Gastrocnemius medialis (tissue), 4 donors: ENCODE data around the gene NECTIN1. TPM values are rescaled to one million over a fixed set of nuclear protein-coding genes. Genes with fewer than 3 reads are reported as not detected.

ENCODE experiments used
- ATAC-seq, 2 donors: fragments of 150-250 bp; one replicate each; pipeline ENCODE4 v1.9.1; 2016
- DNase-seq, 2 donors: peaks; one replicate each; pipeline ENCODE4 v3.0.0-alpha.2; 2019
- H3K27ac ChIP-seq, 4 donors: fragments of 200-600 bp; sonication (generic); 1 replicate in 1 of 4; 2 replicates in 3 of 4; pipeline ENCODE4 v1.5.1; 2016 to 2018; ENCODE audit warnings: mild to moderate bottlenecking in 2 of 4, moderate library complexity in 1 of 4
- H3K27me3 ChIP-seq, 3 donors: fragments of 200-600 bp; sonication (generic) in 2 of 3; 1 replicate in 1 of 3; 2 replicates in 2 of 3; pipeline versions ENCODE4 v1.5.1 to v1.6.0; 2016 to 2019; ENCODE audit warnings: mild to moderate bottlenecking in 1 of 3, moderate library complexity in 1 of 3
- H3K36me3 ChIP-seq, 2 donors: fragments of 200-600 bp; sonication (generic) in 1 of 2; one replicate each; pipeline ENCODE4 v1.5.1; 2017 to 2018
- H3K4me1 ChIP-seq, 2 donors: fragments of 200-600 bp; sonication (generic) in 1 of 2; one replicate each; pipeline ENCODE4 v1.5.1; 2016 to 2017; ENCODE audit warnings: mild to moderate bottlenecking in 2 of 2
- H3K4me3 ChIP-seq, 4 donors: fragments of 200-600 bp; sonication (generic) in 3 of 4; 1 replicate in 1 of 4; 2 replicates in 3 of 4; pipeline ENCODE4 v1.5.1; 2016 to 2019; ENCODE audit warnings: mild to moderate bottlenecking in 2 of 4
- H3K9me3 ChIP-seq, 3 donors: fragments of 200-600 bp; sonication (generic) in 2 of 3; 1 replicate in 1 of 3; 2 replicates in 2 of 3; pipeline ENCODE4 v1.5.1; 2016 to 2019
- POLR2A ChIP-seq, 2 donors: fragments of 450-650 bp; IDR thresholded peaks; one replicate each; pipeline ENCODE4 v1.6.1; 2017; ENCODE audit warnings: antibody characterized with exemption in 2 of 2, mild to moderate bottlenecking in 2 of 2, moderate library complexity in 2 of 2
- in situ Hi-C, 4 donors: fragments of 200-750 bp; cut with MboI; loops; one replicate each; pipeline versions ENCODE4 v1.15.0 to v1.8.0; 2017; ENCODE audit warnings: low sequenced_read_pairs in 4 of 4
- intact Hi-C: fragments of 100-400 bp; cut with DNase I; formaldehyde crosslinking; loops from one replicate; pipeline ENCODE4 v1.15.1; 2023; ENCODE audit warnings: low total_unique reads
- total RNA-seq, 4 donors: library from RNA; depleted of rRNA; stranded (reverse); fragments of >200 nt; gene quantifications; one replicate each; pipeline versions ENCODE4 v1.1.0 to v1.2.3, GENCODE V29; 2016
- TF ChIP-seq, protein P1 (sequence below), 5 experiments: fragments of 450-650 bp in 3 of 5; fragments of 200-600 bp in 2 of 5; sonication (generic) in 2 of 5; IDR thresholded peaks in 4 of 5; conservative IDR thresholded peaks in 1 of 5; 1 replicate in 4 of 5; 2 replicates in 1 of 5; pipeline ENCODE4 v1.5.1; 2016 to 2019; ENCODE audit warnings: antibody characterized with exemption in 5 of 5, mild to moderate bottlenecking in 3 of 5, moderate library complexity in 3 of 5

Gene NECTIN1
- total RNA-seq, 4 donors from 2014 or later = 0.66 to 2.2 (median 0.92) TPM

- Histone ChIP-seq H3K4me3 (no peak overlapping the region), H3K27ac (no peak overlapping the region), H3K9me3 (no peaks in the 10 kb centered on the region), H3K4me1 (peaks cover 3 to 16% of the 10 kb centered on the region in 2 donors), H3K27me3 (peaks cover 13 to 15% (median 14%) of the 10 kb centered on the region in 3 donors), H3K36me3 (no peaks in the 10 kb centered on the region)
- in situ Hi-C loops = no loop called here
- DNase-seq (no peak), ATAC-seq (no peak)
- intact Hi-C loops = no loop called here
- TF ChIP-seq, protein P1, sequence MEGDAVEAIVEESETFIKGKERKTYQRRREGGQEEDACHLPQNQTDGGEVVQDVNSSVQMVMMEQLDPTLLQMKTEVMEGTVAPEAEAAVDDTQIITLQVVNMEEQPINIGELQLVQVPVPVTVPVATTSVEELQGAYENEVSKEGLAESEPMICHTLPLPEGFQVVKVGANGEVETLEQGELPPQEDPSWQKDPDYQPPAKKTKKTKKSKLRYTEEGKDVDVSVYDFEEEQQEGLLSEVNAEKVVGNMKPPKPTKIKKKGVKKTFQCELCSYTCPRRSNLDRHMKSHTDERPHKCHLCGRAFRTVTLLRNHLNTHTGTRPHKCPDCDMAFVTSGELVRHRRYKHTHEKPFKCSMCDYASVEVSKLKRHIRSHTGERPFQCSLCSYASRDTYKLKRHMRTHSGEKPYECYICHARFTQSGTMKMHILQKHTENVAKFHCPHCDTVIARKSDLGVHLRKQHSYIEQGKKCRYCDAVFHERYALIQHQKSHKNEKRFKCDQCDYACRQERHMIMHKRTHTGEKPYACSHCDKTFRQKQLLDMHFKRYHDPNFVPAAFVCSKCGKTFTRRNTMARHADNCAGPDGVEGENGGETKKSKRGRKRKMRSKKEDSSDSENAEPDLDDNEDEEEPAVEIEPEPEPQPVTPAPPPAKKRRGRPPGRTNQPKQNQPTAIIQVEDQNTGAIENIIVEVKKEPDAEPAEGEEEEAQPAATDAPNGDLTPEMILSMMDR (IDR thresholded peaks at IDR 0.05 in 4 of 5, conservative IDR thresholded peaks at IDR 0.05 in 1 of 5) = no peak
- TF ChIP-seq POLR2A (IDR thresholded peaks at IDR 0.05) = no peak
Observed at GRCh38 chr11:119723952-119724325, 5.1 kb downstream of the NECTIN1 start.

DNA sequence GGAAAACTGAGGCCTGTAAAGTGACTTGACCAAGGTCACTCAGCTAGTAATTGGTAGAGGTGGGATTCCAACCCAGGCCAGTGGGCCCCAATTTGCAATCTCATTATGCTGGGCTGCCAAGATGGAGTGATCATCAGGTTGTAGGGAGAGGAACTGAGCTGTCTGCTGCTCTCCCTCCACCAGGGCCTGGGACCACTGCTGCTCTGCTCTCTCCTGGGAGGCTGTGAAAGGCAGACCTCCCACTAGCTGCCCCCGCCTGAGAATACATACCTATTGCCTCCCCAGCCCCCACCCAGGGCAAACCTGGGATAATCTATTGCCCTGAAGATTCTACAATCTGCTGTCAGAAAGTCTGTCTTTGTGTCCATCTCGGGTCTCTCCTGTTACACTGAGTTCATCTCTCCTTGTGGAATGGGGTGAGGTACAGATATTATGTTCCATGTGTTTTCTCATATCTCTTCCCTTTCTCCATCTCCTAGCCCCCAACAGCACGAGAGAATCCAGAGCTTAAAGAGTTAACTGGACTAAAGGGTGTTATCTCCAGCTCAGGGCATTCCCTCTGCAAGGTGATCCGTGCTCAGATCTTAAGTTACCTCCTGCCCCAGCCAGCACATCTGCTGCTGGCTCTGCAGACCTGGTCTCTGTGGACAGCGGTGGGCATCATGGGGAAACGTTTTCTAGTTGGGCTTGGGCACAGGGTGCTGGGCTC is 5.6 kb downstream of the NECTIN1 start:
- Histone ChIP-seq H3K4me3 (no peak overlapping the region), H3K27me3 (peaks cover 13 to 15% (median 14%) of the 10 kb centered on the region in 3 donors), H3K27ac (no peak overlapping the region), H3K9me3 (no peaks in the 10 kb centered on the region), H3K36me3 (no peaks in the 10 kb centered on the region), H3K4me1 (peaks cover 3 to 15% of the 10 kb centered on the region in 2 donors)
- ATAC-seq (no peak), DNase-seq (no peak)
- intact Hi-C loops (no loop called here), in situ Hi-C loops (no loop called here)
- no peak for TF ChIP-seq POLR2A (IDR thresholded peaks at IDR 0.05)

GRCh38 chr11:119722281-119722794 is 6.7 kb downstream of the NECTIN1 start:
- Histone ChIP-seq H3K36me3 (no peaks in the 10 kb centered on the region), H3K9me3 (no peaks in the 10 kb centered on the region), H3K4me1 (peaks cover under 1 to 5% of the 10 kb centered on the region in 2 donors), H3K27me3 (peaks cover 9 to 11% (median 10%) of the 10 kb centered on the region in 3 donors), H3K4me3 (no peak overlapping the region), H3K27ac (no peak overlapping the region)
- in situ Hi-C loops (no loop called here), intact Hi-C loops (no loop called here)
- DNase-seq (no peak), ATAC-seq (no peak)
- TF ChIP-seq POLR2A (IDR thresholded peaks at IDR 0.05) = no peak
- TF ChIP-seq, protein P1 (IDR thresholded peaks at IDR 0.05 in 4 of 5, conservative IDR thresholded peaks at IDR 0.05 in 1 of 5) = no peak

DNA sequence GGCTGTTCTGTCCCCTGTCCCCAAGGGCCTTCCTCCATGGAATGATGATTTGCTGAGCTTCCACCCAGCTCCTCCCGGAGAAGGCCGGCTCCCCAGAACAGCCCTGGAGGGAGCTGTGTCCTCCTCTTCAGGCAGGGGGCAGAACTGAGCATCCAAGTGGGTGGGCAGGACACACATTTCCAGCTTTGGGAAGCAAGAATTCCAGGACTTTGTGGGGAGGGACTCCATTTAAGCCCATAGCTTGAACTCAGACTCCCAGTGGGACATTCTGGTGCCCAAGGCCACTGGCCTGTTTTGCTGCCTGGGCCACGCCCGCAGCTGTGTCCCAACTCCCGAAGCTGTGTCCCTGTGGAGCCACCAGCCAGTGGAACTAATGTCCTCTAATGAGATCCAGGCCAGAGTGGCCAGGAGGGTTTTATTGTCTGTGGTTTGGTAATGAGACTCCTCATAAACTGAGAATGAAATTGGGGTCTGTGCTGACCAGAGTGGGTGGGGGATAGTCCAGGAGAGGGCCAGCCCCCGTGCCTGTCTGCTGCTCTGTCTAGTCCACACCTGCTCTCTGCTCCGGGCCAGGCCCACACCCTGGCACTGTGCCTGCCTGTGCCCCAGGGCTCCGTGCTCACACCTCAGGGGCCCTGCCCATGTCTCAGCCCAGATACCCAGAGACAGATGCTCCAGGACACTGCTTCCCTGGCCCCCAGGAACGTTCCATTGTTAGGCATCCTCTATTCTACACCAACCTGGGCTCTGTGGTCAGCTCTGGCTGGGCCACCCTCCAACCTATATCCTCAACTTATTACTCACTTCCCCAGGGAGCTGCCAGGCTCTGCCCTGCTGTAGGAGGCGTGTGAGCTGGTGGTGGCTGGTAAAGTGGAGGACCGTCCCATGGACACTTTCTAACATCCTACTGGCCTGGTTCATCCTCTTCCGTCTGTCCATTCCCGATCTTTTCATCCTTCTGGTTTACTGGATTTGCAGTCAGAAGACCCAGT is 7.6 kb downstream of the NECTIN1 start:
- in situ Hi-C loops (no loop called here), intact Hi-C loops (no loop called here)
- Histone ChIP-seq H3K27ac (no peak overlapping the region), H3K36me3 (no peaks in the 10 kb centered on the region), H3K27me3 (peaks cover 1 to 2% (median 2%) of the 10 kb centered on the region in 3 donors), H3K9me3 (no peaks in the 10 kb centered on the region), H3K4me3 (no peak overlapping the region), H3K4me1 (no peaks in the 10 kb centered on the region)
- TF ChIP-seq POLR2A (IDR thresholded peaks at IDR 0.05) = no peak
- TF ChIP-seq, protein P1 (IDR thresholded peaks at IDR 0.05 in 4 of 5, conservative IDR thresholded peaks at IDR 0.05 in 1 of 5) = peak in 3 of 5 experiments; percentile 30 to 44 (median 42)
- ATAC-seq (peak in 1 of 2 donors; percentile 41), DNase-seq (no peak)
